HCT116 (cell line): ENCODE results near the gene USP46. TPM values are rescaled to one million over a fixed set of nuclear protein-coding genes. Genes with fewer than 3 reads are reported as not detected.

Experiments used
- ATAC-seq: fragments of 200-7000 bp; cut with Tn5 transposase; 2 replicates; pipeline ENCODE4 v1.9.1; 2020; ENCODE audit warnings: mild to moderate bottlenecking, moderate library complexity
- BruUV-seq: library from RNA; stranded (reverse); fragments of 400-500 nt; replicated peaks from 2 replicates; lab custom pipeline; 2021; lab: Mats Ljungman, UMichigan
- CTCF ChIA-PET: fragments of 300-600 bp; sonication (Branson Sonifier 250); formaldehyde crosslinking; loops from one replicate; lab custom pipeline; 2021; ENCODE audit warnings: antibody characterized with exemption; lab: Charles Lee
- POLR2A ChIA-PET: fragments of 300-600, 350-600 bp; sonication (Branson Sonifier 250); formaldehyde crosslinking; loops from one replicate; lab custom pipeline; 2021; ENCODE audit warnings: antibody characterized with exemption; lab: Charles Lee
- RAD21 ChIA-PET, 2 experiments: fragments of 300-600 bp; sonication (Branson Sonifier 250); formaldehyde crosslinking; loops; one replicate each; lab custom pipeline; 2023; ENCODE audit warnings: low total read pairs in 2 of 2; ENCODE audit not compliant: uncharacterized antibody in 2 of 2, unreplicated experiment in 2 of 2, low non-redundant PET in 1 of 2; lab: Charles Lee
- DNase-seq: peaks from one replicate; pipeline ENCODE4 v3.0.0-alpha.2; 2010; ENCODE audit warnings: low read depth, low spot score
- H2AFZ ChIP-seq: fragments of 200-600 bp; shearing (Covaris generic), sonication (generic); 2 replicates; pipeline ENCODE4 v1.6.1; 2017; ENCODE audit warnings: low read depth, mixed run types, mixed read lengths, antibody characterized with exemption, low read length; ENCODE audit not compliant: poor library complexity, severe bottlenecking
- H3K27ac ChIP-seq: 2 replicates; pipeline ENCODE4 v1.5.1; 2012; ENCODE audit warnings: low read depth, low read length
- H3K27me3 ChIP-seq: fragments of 200-600 bp; sonication (generic); 2 replicates; pipeline ENCODE4 v1.6.1; 2016; ENCODE audit warnings: mixed run types, low read length, mixed read lengths; ENCODE audit not compliant: insufficient read depth
- H3K36me3 ChIP-seq, 2 experiments: fragments of 200-500 bp in 1 of 2; fragments of 200-600 bp in 1 of 2; sonication (Bioruptor generic) in 1 of 2; sonication (generic) in 1 of 2; 2 replicates each; pipeline versions ENCODE4 v1.5.1 to v1.6.1; 2014 to 2016; ENCODE audit warnings: low read length in 2 of 2, inconsistent platforms in 1 of 2, mixed read lengths in 1 of 2, mixed run types in 1 of 2; ENCODE audit not compliant: insufficient read depth in 2 of 2, control insufficient read depth in 1 of 2
- H3K4me1 ChIP-seq, 2 experiments: fragments of 200-600 bp in 1 of 2; sonication (generic) in 1 of 2; 2 replicates each; pipeline versions ENCODE4 v1.5.1 to v1.6.1; 2012 to 2017; ENCODE audit warnings: low read length in 2 of 2, inconsistent platforms in 1 of 2, mild to moderate bottlenecking in 1 of 2, mixed read lengths in 1 of 2, mixed run types in 1 of 2, moderate library complexity in 1 of 2; ENCODE audit not compliant: insufficient read depth in 2 of 2, control insufficient read depth in 1 of 2
- H3K4me2 ChIP-seq: fragments of 200-600 bp; sonication (generic); 2 replicates; pipeline ENCODE4 v1.6.1; 2017; ENCODE audit warnings: mixed run types, low read length, mixed read lengths
- H3K4me3 ChIP-seq, 2 experiments: fragments of 200-600 bp in 1 of 2; sonication (generic) in 1 of 2; replicated peaks in 1 of 2; 2 replicates each; pipeline ENCODE4 v1.5.1; 2011 to 2016; ENCODE audit warnings: low read length in 2 of 2, control low read depth in 1 of 2, low read depth in 1 of 2, mild to moderate bottlenecking in 1 of 2, mixed read lengths in 1 of 2, mixed run types in 1 of 2
- H3K79me2 ChIP-seq: fragments of 200-600 bp; sonication (generic); 2 replicates; pipeline ENCODE4 v1.6.1; 2017; ENCODE audit warnings: mild to moderate bottlenecking, mixed run types, low read length, moderate library complexity, mixed read lengths; ENCODE audit not compliant: insufficient read depth
- H3K9ac ChIP-seq: fragments of 200-600 bp; sonication (generic); 2 replicates; pipeline ENCODE4 v1.6.1; 2016; ENCODE audit warnings: low read length, mixed read lengths
- H3K9me2 ChIP-seq: fragments of 200-600 bp; sonication (generic), shearing (Covaris generic); 2 replicates; pipeline ENCODE4 v1.6.1; 2017; ENCODE audit warnings: mixed run types, mild to moderate bottlenecking, moderate library complexity; ENCODE audit not compliant: insufficient read depth
- H3K9me3 ChIP-seq, 2 experiments: fragments of 200-500 bp in 1 of 2; fragments of 200-600 bp in 1 of 2; sonication (Bioruptor generic) in 1 of 2; sonication (generic) in 1 of 2; 2 replicates each; pipeline ENCODE4 v1.6.1; 2014 to 2017; ENCODE audit warnings: low read length in 2 of 2, mixed read lengths in 2 of 2, inconsistent platforms in 1 of 2, low read depth in 1 of 2, mild to moderate bottlenecking in 1 of 2, mixed run types in 1 of 2, moderate library complexity in 1 of 2; ENCODE audit not compliant: control insufficient read depth in 1 of 2, insufficient read depth in 1 of 2
- H4K20me1 ChIP-seq: fragments of 200-600 bp; sonication (generic), shearing (Covaris generic); 2 replicates; pipeline ENCODE4 v1.6.1; 2017; ENCODE audit warnings: mixed run types, mild to moderate bottlenecking, moderate library complexity; ENCODE audit not compliant: insufficient read depth
- ATF3 ChIP-seq: IDR thresholded peaks from 2 replicates; pipeline ENCODE4 v1.6.1; 2012
- CBX3 ChIP-seq: IDR thresholded peaks from 2 replicates; pipeline ENCODE4 v1.6.1; 2012; ENCODE audit warnings: low read depth
- EGR1 ChIP-seq: IDR thresholded peaks from 2 replicates; pipeline ENCODE4 v1.6.1; 2012; ENCODE audit warnings: low read depth
- ELF1 ChIP-seq: IDR thresholded peaks from 2 replicates; pipeline ENCODE4 v1.6.1; 2012; ENCODE audit warnings: low read depth, borderline replicate concordance
- EZH2 ChIP-seq: fragments of 200-600 bp; sonication (generic); IDR thresholded peaks from 2 replicates; pipeline ENCODE4 v1.6.1; 2017; ENCODE audit warnings: antibody characterized with exemption, mixed run types
- EZH2phosphoT487 ChIP-seq: fragments of 200-600 bp; IDR thresholded peaks from 2 replicates; pipeline ENCODE4 v1.6.1; 2018; ENCODE audit warnings: antibody characterized with exemption, borderline replicate concordance
- FOSL1 ChIP-seq: IDR thresholded peaks from 2 replicates; pipeline ENCODE4 v1.6.1; 2012; ENCODE audit warnings: low read depth
- JUND ChIP-seq: IDR thresholded peaks from 2 replicates; pipeline ENCODE4 v1.6.1; 2012
- MAX ChIP-seq: IDR thresholded peaks from 2 replicates; pipeline ENCODE4 v1.6.1; 2012
- POLR2AphosphoS5 ChIP-seq: IDR thresholded peaks from 2 replicates; pipeline ENCODE4 v1.6.1; 2011; ENCODE audit warnings: mild to moderate bottlenecking, low read depth, low read length, moderate library complexity
- RAD21 ChIP-seq: IDR thresholded peaks from 2 replicates; pipeline ENCODE4 v1.6.1; 2012; ENCODE audit warnings: low read depth, mild to moderate bottlenecking
- SIN3A ChIP-seq: IDR thresholded peaks from 2 replicates; pipeline ENCODE4 v1.6.1; 2012; ENCODE audit warnings: low read depth
- SP1 ChIP-seq: IDR thresholded peaks from 2 replicates; pipeline ENCODE4 v1.6.1; 2012; ENCODE audit warnings: low read depth
- SRF ChIP-seq: IDR thresholded peaks from 2 replicates; pipeline ENCODE4 v1.6.1; 2012; ENCODE audit warnings: low read depth
- TCF7L2 ChIP-seq: IDR thresholded peaks from 2 replicates; pipeline ENCODE4 v1.7.0; 2011; ENCODE audit warnings: borderline replicate concordance, inconsistent platforms; ENCODE audit not compliant: insufficient read depth, insufficient read length; ENCODE audit errors: extremely low read depth
- YY1 ChIP-seq: IDR thresholded peaks from 2 replicates; pipeline ENCODE4 v1.6.1; 2011; ENCODE audit warnings: low read length, low read depth, moderate library complexity, mild to moderate bottlenecking; ENCODE audit not compliant: insufficient replicate concordance; ENCODE audit errors: extremely low read depth
- ZFX ChIP-seq: fragments of 450-650 bp; IDR thresholded peaks from 2 replicates; pipeline ENCODE4 v1.6.1; 2017
- ZNF274 ChIP-seq: fragments of 200-500 bp; sonication (Bioruptor generic); IDR thresholded peaks from 2 replicates; pipeline ENCODE4 v1.6.1; 2014; ENCODE audit warnings: mild to moderate bottlenecking, low read depth, low read length, inconsistent platforms
- intact Hi-C: fragments of 100-400 bp; cut with micrococcal nuclease; formaldehyde crosslinking; loops from 2 replicates; pipeline ENCODE4 v1.10.0; 2022
- total RNA-seq: library from RNA; stranded (reverse); gene quantifications from one replicate; pipeline ENCODE4 v1.2.1, GENCODE V29; 2021; ENCODE audit not compliant: unreplicated experiment
- TF ChIP-seq, protein P1 (sequence below): IDR thresholded peaks from 2 replicates; pipeline ENCODE4 v1.6.1; 2012; ENCODE audit warnings: low read depth
- TF ChIP-seq, protein P2 (sequence below): IDR thresholded peaks from 2 replicates; pipeline ENCODE4 v1.6.1; 2011; ENCODE audit warnings: mild to moderate bottlenecking, low read length, moderate library complexity; ENCODE audit not compliant: insufficient replicate concordance; ENCODE audit errors: extremely low read depth

Gene USP46
- total RNA-seq, 1 experiment from 2014 or later, result 36.6 TPM

GRCh38 chr4:52658641-52659000, 480 bp downstream of the USP46 start:
- intact Hi-C loops, result no loop called here
- Histone ChIP-seq H3K27me3 (no peaks in the 10 kb centered on the region), H3K4me1 (peaks cover 19 to 43% of the 10 kb centered on the region in 2 experiments), H3K9ac (peak overlapping the region; percentile 78), H3K9me3 (no peaks in the 10 kb centered on the region), H3K36me3 (no peaks in the 10 kb centered on the region), H2AFZ (no peak overlapping the region), H3K27ac (peak overlapping the region; percentile 83), H3K79me2 (peaks cover 48% of the 10 kb centered on the region), H3K4me3 (peak overlapping the region; percentile 67 to 75), H4K20me1 (no peaks in the 10 kb centered on the region), H3K4me2 (peak overlapping the region; percentile 83)
- DNase-seq (no peak), ATAC-seq (peak; percentile 7; the same call in 1 of the 2 replicates)
- POLR2A ChIA-PET, result interaction anchor here (0.7 to 1.4 kb wide), 3 partner anchors 15 to 113 kb away, joined by 3 to 6 read pairs (median 3); no protein-coding TSS in a partner anchor
- no TSS peak for BruUV-seq
- CTCF ChIA-PET, result interaction anchor here (1.3 kb wide), 1 partner anchor 113 kb away, joined by 5 read pairs; no protein-coding TSS in a partner anchor
- RAD21 ChIA-PET, result no interaction called here
- TF ChIP-seq TCF7L2 (no peak), YY1 (no peak), RAD21 (no peak), SIN3A (no peak), POLR2AphosphoS5 (no peak), EZH2phosphoT487 (no peak), EZH2 (no peak), ATF3 (no peak), ELF1 (no peak), EGR1 (no peak), JUND (no peak), MAX (no peak), CBX3 (no peak), SRF (no peak), FOSL1 (no peak), ZNF274 (no peak), ZFX (no peak), SP1 (no peak)
- TF ChIP-seq, protein P1, sequence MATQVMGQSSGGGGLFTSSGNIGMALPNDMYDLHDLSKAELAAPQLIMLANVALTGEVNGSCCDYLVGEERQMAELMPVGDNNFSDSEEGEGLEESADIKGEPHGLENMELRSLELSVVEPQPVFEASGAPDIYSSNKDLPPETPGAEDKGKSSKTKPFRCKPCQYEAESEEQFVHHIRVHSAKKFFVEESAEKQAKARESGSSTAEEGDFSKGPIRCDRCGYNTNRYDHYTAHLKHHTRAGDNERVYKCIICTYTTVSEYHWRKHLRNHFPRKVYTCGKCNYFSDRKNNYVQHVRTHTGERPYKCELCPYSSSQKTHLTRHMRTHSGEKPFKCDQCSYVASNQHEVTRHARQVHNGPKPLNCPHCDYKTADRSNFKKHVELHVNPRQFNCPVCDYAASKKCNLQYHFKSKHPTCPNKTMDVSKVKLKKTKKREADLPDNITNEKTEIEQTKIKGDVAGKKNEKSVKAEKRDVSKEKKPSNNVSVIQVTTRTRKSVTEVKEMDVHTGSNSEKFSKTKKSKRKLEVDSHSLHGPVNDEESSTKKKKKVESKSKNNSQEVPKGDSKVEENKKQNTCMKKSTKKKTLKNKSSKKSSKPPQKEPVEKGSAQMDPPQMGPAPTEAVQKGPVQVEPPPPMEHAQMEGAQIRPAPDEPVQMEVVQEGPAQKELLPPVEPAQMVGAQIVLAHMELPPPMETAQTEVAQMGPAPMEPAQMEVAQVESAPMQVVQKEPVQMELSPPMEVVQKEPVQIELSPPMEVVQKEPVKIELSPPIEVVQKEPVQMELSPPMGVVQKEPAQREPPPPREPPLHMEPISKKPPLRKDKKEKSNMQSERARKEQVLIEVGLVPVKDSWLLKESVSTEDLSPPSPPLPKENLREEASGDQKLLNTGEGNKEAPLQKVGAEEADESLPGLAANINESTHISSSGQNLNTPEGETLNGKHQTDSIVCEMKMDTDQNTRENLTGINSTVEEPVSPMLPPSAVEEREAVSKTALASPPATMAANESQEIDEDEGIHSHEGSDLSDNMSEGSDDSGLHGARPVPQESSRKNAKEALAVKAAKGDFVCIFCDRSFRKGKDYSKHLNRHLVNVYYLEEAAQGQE, result no peak
- TF ChIP-seq, protein P2, sequence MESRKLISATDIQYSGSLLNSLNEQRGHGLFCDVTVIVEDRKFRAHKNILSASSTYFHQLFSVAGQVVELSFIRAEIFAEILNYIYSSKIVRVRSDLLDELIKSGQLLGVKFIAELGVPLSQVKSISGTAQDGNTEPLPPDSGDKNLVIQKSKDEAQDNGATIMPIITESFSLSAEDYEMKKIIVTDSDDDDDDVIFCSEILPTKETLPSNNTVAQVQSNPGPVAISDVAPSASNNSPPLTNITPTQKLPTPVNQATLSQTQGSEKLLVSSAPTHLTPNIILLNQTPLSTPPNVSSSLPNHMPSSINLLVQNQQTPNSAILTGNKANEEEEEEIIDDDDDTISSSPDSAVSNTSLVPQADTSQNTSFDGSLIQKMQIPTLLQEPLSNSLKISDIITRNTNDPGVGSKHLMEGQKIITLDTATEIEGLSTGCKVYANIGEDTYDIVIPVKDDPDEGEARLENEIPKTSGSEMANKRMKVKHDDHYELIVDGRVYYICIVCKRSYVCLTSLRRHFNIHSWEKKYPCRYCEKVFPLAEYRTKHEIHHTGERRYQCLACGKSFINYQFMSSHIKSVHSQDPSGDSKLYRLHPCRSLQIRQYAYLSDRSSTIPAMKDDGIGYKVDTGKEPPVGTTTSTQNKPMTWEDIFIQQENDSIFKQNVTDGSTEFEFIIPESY, result no peak
- TF ChIP-seq, all 23 proteins: peak for 0
- H3K9me2 ChIP-seq, result no peaks in the 10 kb centered on the region
